ENCODE measurements around the gene MYO16.

Gene MYO16

GRCh38 chr13:108629181-108629752 is at the start of gene MYO16:
TSS of gene MYO16 (plus strand) at chr13:108629611. CDS start at chr13:108629845, 234 bp downstream.
- in situ Hi-C loops (cut with MboI; ENCODE audit: low sequenced_read_pairs, unreplicated experiment), result no loop called here

GRCh38 chr13:108586826-108587225 is 42.6 kb upstream of the MYO16 start:
- no peak for DNase-seq (ENCODE audit: low spot score)
- in situ Hi-C loops (cut with MboI; ENCODE audit: low sequenced_read_pairs, unreplicated experiment), result no loop called here
- TF ChIP-seq CTCF (IDR thresholded peaks at IDR 0.05; ENCODE audit: borderline replicate concordance, control extremely low read depth, extremely low read depth, insufficient read depth, missing control alignments), result no peak

More at GRCh38 chr13:108629181-108629752, at the start of gene MYO16:
- TF ChIP-seq CTCF (IDR thresholded peaks at IDR 0.05; ENCODE audit: borderline replicate concordance, control extremely low read depth, extremely low read depth, insufficient read depth, missing control alignments), result no peak
- no peak for DNase-seq (ENCODE audit: low spot score)

GRCh38 chr13:108588516-108588915 is 40.9 kb upstream of the MYO16 start:
- no peak for TF ChIP-seq CTCF (IDR thresholded peaks at IDR 0.05; ENCODE audit: borderline replicate concordance, control extremely low read depth, extremely low read depth, insufficient read depth, missing control alignments)
- no peak for DNase-seq (ENCODE audit: low spot score)
- in situ Hi-C loops (cut with MboI; ENCODE audit: low sequenced_read_pairs, unreplicated experiment), result no loop called here

- DNase-seq (ENCODE audit: low spot score), result no peak
- no peak for TF ChIP-seq CTCF (IDR thresholded peaks at IDR 0.05; ENCODE audit: borderline replicate concordance, control extremely low read depth, extremely low read depth, insufficient read depth, missing control alignments)
- in situ Hi-C loops (cut with MboI; ENCODE audit: low sequenced_read_pairs, unreplicated experiment), result no loop called here
Measured at GRCh38 chr13:108594153-108594552, 35.3 kb upstream of the MYO16 start.

- TF ChIP-seq CTCF (IDR thresholded peaks at IDR 0.05; ENCODE audit: borderline replicate concordance, control extremely low read depth, extremely low read depth, insufficient read depth, missing control alignments), result no peak
- DNase-seq (ENCODE audit: low spot score), result no peak
- in situ Hi-C loops (cut with MboI; ENCODE audit: low sequenced_read_pairs, unreplicated experiment), result no loop called here
Measured at GRCh38 chr13:108595436-108596274, 33.8 kb upstream of the MYO16 start.

GRCh38 chr13:108597943-108598342 is 31.5 kb upstream of the MYO16 start:
- in situ Hi-C loops (cut with MboI; ENCODE audit: low sequenced_read_pairs, unreplicated experiment), result no loop called here
- TF ChIP-seq CTCF (IDR thresholded peaks at IDR 0.05; ENCODE audit: borderline replicate concordance, control extremely low read depth, extremely low read depth, insufficient read depth, missing control alignments), result no peak
- no peak for DNase-seq (ENCODE audit: low spot score)

Data from GM13976 (cell line).